GM12801 (cell line): Measurements from ENCODE around the gene PTBP3.

Source experiments
- TF ChIP-seq, protein P1 (sequence below): IDR thresholded peaks from one replicate; pipeline ENCODE4 v1.5.1; 2011; ENCODE audit warnings: control low read depth; ENCODE audit not compliant: insufficient read length; ENCODE audit errors: extremely low read depth

PTBP3 gene

GRCh38 chr9:112310826-112311225 lies 22.6 kb downstream of the PTBP3 start:
- TF ChIP-seq, protein P1, sequence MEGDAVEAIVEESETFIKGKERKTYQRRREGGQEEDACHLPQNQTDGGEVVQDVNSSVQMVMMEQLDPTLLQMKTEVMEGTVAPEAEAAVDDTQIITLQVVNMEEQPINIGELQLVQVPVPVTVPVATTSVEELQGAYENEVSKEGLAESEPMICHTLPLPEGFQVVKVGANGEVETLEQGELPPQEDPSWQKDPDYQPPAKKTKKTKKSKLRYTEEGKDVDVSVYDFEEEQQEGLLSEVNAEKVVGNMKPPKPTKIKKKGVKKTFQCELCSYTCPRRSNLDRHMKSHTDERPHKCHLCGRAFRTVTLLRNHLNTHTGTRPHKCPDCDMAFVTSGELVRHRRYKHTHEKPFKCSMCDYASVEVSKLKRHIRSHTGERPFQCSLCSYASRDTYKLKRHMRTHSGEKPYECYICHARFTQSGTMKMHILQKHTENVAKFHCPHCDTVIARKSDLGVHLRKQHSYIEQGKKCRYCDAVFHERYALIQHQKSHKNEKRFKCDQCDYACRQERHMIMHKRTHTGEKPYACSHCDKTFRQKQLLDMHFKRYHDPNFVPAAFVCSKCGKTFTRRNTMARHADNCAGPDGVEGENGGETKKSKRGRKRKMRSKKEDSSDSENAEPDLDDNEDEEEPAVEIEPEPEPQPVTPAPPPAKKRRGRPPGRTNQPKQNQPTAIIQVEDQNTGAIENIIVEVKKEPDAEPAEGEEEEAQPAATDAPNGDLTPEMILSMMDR: no peak

DNA sequence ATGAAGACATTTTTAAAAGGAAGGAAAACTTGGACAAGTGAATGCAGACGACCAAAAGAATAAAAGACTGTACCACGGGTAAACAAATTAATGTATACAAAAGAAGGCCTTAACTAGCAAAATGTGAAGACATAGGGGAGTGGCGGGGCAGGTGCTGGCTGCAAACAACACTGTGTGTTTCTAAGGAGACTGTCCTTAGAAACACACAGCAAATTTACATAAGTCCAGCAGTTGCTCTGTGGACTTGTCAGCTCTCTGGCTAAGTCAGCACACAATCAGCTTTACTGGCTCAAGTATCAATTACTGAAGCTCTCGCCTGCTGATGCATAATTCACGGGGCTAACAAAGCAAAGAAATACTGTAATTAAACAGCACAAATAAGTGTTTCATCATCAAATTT lies 24.8 kb downstream of the PTBP3 start:
- TF ChIP-seq, protein P1: no peak

- TF ChIP-seq, protein P1: no peak
Observed at GRCh38 chr9:112301420-112301819, 32.0 kb downstream of the PTBP3 start.

DNA sequence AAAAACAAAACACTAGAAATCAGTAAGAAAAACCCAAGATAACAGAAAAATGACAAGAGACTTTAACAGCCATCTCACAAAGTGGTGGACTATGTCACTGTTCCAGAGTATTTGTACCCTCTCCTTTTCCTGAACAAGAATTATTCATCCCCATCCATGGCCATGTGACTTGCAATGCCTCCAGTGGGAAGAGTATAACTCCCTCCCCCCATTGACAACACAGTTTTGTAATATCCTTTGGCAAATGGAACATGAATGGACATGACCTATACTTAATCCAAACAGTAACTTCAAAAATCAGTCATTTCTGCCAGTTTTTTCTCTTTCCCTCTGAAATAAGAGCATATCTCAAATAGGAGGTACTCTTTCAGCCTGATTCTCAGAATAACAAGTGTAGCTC lies 33.9 kb downstream of the PTBP3 start:
- TF ChIP-seq, protein P1: no peak

- TF ChIP-seq, protein P1: no peak
Observed at GRCh38 chr9:112296929-112297328, 36.5 kb downstream of the PTBP3 start.

DNA sequence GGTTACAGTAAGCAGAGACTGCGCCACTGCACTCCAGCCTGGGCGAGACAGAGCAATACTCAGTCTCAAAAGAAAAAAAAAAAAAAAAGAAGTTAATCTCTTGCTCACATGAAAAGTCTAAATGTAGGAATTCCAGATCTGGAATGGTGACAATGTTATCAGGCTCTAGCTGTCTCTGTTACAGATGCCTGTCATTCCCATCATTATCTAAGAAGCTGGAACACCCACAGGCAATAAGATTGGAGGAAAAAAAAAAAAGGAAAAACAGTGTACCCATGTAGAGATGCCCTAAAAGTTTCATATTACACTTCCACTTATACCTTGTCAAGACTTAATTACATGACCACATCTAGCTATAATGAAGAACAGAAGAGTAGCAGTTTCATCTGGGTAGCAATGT lies 38.2 kb downstream of the PTBP3 start:
- TF ChIP-seq, protein P1: no peak

GRCh38 chr9:112288029-112288428 lies 45.4 kb downstream of the PTBP3 start:
- TF ChIP-seq, protein P1: no peak

DNA sequence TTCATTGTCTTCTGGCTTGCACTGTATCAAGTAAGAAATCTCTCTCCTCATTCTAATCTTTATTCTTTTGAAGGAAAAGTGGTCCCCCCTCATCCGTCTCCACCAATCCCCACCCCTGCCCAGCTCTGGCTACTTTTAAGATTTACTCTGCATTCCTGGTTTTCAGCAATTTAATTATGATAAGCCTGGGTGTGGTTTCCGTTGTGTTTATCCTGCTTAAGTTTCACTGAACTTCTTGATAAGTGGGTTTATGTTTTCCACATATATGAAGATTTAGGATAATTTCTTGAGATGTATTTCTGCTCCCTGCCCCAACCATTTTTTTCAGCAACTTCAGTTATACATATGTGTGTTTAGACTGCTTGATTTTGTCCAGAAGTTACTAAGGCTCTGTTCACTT lies 46.5 kb downstream of the PTBP3 start:
- TF ChIP-seq, protein P1: no peak
